CD4-positive, alpha-beta T cell (primary cell): ENCODE measurements around the gene ROBO4. TPM values are rescaled to one million over a fixed set of nuclear protein-coding genes. Genes with fewer than 3 reads are reported as not detected.
A peak's percentile ranks its signal among the peaks of the same experiment; 100 is the strongest.

Experiments
- ATAC-seq: fragments of 200-7000 bp; cut with Tn5 transposase; one replicate; pipeline ENCODE4 v1.10.0; 2022; ENCODE audit warnings: mild to moderate bottlenecking; ENCODE audit not compliant: poor library complexity
- CTCF ChIA-PET: fragments of 350-600 bp; sonication (Branson Sonifier 250); formaldehyde crosslinking; loops from one replicate; lab custom pipeline; 2021; ENCODE audit warnings: antibody characterized with exemption, inconsistent platforms; lab: Charles Lee
- POLR2A ChIA-PET: fragments of 350-600 bp; sonication (Branson Sonifier 250); formaldehyde crosslinking; loops from one replicate; lab custom pipeline; 2021; ENCODE audit warnings: antibody characterized with exemption, inconsistent platforms; lab: Charles Lee
- DNase-seq, 14 experiments: peaks; one replicate each; pipeline ENCODE4 v3.0.0-alpha.2; 2013 to 2020; ENCODE audit warnings: mixed read lengths in 2 of 14
- H3K27ac ChIP-seq, 2 donors: one replicate each; pipeline versions ENCODE4 v1.5.1 to v1.7.0; 2013; ENCODE audit warnings: low read length in 2 of 2, low read depth in 1 of 2, mild to moderate bottlenecking in 1 of 2
- H3K27me3 ChIP-seq, 2 experiments: 1 replicate in 1 of 2; 2 replicates in 1 of 2; pipeline versions ENCODE4 v1.6.1 to v1.7.0; 2013; ENCODE audit warnings: low read length in 2 of 2, control low read depth in 1 of 2, mild to moderate bottlenecking in 1 of 2, moderate library complexity in 1 of 2; ENCODE audit not compliant: insufficient read depth in 2 of 2, control insufficient read depth in 1 of 2
- H3K36me3 ChIP-seq: one replicate; pipeline ENCODE4 v1.6.1; 2013; ENCODE audit warnings: low read length, control low read depth; ENCODE audit not compliant: insufficient read depth
- H3K4me1 ChIP-seq: one replicate; pipeline ENCODE4 v1.6.1; 2013; ENCODE audit warnings: low read length, control low read depth; ENCODE audit not compliant: insufficient read depth
- H3K4me3 ChIP-seq: one replicate; pipeline ENCODE4 v1.5.1; 2013; ENCODE audit warnings: mild to moderate bottlenecking, low read length, moderate library complexity
- H3K9me3 ChIP-seq, 2 experiments: 1 replicate in 1 of 2; 2 replicates in 1 of 2; pipeline versions ENCODE4 v1.6.1 to v1.7.0; 2013; ENCODE audit warnings: low read length in 2 of 2, mild to moderate bottlenecking in 2 of 2, control low read depth in 1 of 2, moderate library complexity in 1 of 2; ENCODE audit not compliant: control insufficient read depth in 1 of 2, insufficient read depth in 1 of 2
- H3K27ac Mint-ChIP-seq: one replicate; pipeline ENCODE4 v1.8.0; 2020; ENCODE audit warnings: mixed read lengths
- H3K27me3 Mint-ChIP-seq: one replicate; pipeline ENCODE4 v1.8.0; 2021; ENCODE audit warnings: mixed read lengths
- H3K36me3 Mint-ChIP-seq: one replicate; pipeline ENCODE4 v1.8.0; 2021; ENCODE audit warnings: low read depth, mixed read lengths
- H3K4me1 Mint-ChIP-seq: one replicate; pipeline ENCODE4 v1.8.0; 2021; ENCODE audit warnings: low read depth, mixed read lengths
- H3K4me3 Mint-ChIP-seq: one replicate; pipeline ENCODE4 v1.8.0; 2020; ENCODE audit warnings: mild to moderate bottlenecking, mixed read lengths
- H3K9me3 Mint-ChIP-seq: one replicate; pipeline ENCODE4 v1.8.0; 2020; ENCODE audit warnings: mixed read lengths
- intact Hi-C, 2 experiments: fragments of 100-400 bp; cut with DNase I in 1 of 2; cut with micrococcal nuclease in 1 of 2; formaldehyde crosslinking; loops; one replicate each; pipeline versions ENCODE4 v1.15.1 to v1.9.0; 2023 to 2025; cut with DNase I, micrococcal nuclease
- total RNA-seq, 174 experiments: library from RNA in 2 of 174; stranded (reverse) in 2 of 174; gene quantifications; one replicate each; pipeline ENCODE4 v1.2.3 and lab custom pipeline; 2021 to 2026
- TF ChIP-seq, protein P1 (sequence below): fragments of 200-600 bp; IDR thresholded peaks from one replicate; pipeline ENCODE4 v1.8.0; 2022; ENCODE audit warnings: antibody characterized with exemption, mild to moderate bottlenecking

ROBO4 gene
- total RNA-seq, 2 experiments from 2014 or later, result not detected

DNA sequence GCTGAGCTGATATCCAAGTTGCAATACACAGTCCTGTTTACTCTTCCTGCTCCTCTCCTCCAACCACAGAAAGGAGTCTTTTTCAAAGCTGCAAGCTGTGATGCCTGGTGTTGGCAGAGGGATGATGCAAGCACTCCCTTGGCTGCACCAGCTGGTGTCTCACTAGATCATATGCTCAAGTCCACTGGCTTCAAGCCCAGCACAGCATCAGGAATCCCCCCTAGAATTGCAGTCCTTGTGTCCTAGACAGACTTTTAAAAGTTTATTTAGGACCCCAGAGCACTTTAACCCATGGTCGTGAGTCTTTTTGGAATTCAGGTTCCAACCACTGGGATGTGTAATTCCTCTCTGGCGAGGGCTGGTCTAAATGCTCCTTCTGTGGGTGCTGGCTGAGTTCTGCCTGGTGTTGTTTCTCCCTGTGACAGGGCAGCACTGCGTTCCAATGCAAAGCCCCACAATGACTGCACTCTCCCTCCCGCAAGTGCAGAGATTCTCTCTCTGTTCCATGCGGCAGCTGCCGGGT lies 19.5 kb upstream of the ROBO4 start:
- intact Hi-C loops, result loop anchor here in 1 of 2 experiments (5.0 kb wide), 1 partner anchor 225 kb away; no protein-coding TSS in a partner anchor
- POLR2A ChIA-PET, result no interaction called here
- CTCF ChIA-PET, result no interaction called here

DNA sequence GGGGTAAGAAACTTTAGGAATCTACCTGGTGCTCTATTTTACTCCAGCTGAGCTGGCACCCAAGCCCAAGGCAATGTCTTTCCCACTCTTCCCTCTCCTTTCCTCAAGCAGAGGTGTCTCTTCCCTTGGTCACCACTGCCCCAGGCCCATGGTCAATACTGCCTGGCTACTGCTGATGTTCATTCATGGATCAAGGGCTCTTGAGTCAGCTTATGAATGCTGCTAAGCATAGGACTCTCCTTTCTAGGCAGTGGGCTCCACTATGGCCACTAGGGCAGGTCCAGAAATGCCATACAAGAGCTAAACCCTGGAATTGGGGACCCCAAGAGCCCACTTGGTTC lies 18.7 kb upstream of the ROBO4 start:
- Histone ChIP-seq H3K4me3 (no peak overlapping the region), H3K27ac (no peak overlapping the region), H3K27me3 (no peaks in the 10 kb centered on the region), H3K9me3 (peaks cover 0 to 4% of the 10 kb centered on the region in 2 experiments), H3K36me3 (no peaks in the 10 kb centered on the region), H3K4me1 (peaks cover 11% of the 10 kb centered on the region)
- no peak for DNase-seq
- ChIA-PET POLR2A (no interaction called here), CTCF (no interaction called here)
- Mint-ChIP-seq H3K4me1 (peaks cover 4% of the 10 kb centered on the region), H3K36me3 (no peaks in the 10 kb centered on the region), H3K4me3 (no peak overlapping the region), H3K9me3 (peaks cover 3% of the 10 kb centered on the region), H3K27me3 (peaks cover 5% of the 10 kb centered on the region), H3K27ac (no peak overlapping the region)
- TF ChIP-seq, protein P1, sequence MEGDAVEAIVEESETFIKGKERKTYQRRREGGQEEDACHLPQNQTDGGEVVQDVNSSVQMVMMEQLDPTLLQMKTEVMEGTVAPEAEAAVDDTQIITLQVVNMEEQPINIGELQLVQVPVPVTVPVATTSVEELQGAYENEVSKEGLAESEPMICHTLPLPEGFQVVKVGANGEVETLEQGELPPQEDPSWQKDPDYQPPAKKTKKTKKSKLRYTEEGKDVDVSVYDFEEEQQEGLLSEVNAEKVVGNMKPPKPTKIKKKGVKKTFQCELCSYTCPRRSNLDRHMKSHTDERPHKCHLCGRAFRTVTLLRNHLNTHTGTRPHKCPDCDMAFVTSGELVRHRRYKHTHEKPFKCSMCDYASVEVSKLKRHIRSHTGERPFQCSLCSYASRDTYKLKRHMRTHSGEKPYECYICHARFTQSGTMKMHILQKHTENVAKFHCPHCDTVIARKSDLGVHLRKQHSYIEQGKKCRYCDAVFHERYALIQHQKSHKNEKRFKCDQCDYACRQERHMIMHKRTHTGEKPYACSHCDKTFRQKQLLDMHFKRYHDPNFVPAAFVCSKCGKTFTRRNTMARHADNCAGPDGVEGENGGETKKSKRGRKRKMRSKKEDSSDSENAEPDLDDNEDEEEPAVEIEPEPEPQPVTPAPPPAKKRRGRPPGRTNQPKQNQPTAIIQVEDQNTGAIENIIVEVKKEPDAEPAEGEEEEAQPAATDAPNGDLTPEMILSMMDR, result no peak
- ATAC-seq, result no peak
- intact Hi-C loops, result loop anchor here in 1 of 2 experiments (5.0 kb wide), 1 partner anchor 226 kb away; no protein-coding TSS in a partner anchor

More for the DNA sequence above, 19.5 kb upstream of the ROBO4 start:
- DNase-seq (no peak), ATAC-seq (no peak)
- no peak overlapping the region for H3K4me3 Mint-ChIP-seq
- H3K4me3 ChIP-seq, result no peak overlapping the region
- TF ChIP-seq, protein P1, result no peak
- no peaks in the 10 kb centered on the region for H3K9me3 Mint-ChIP-seq
- H3K27me3 ChIP-seq, result no peaks in the 10 kb centered on the region
- no peak overlapping the region for H3K27ac ChIP-seq
- peaks cover 12% of the 10 kb centered on the region for H3K4me1 Mint-ChIP-seq
- H3K27ac Mint-ChIP-seq, result no peak overlapping the region
- no peaks in the 10 kb centered on the region for H3K36me3 ChIP-seq
- H3K9me3 ChIP-seq, result peaks cover 0 to 2% of the 10 kb centered on the region in 2 experiments
- H3K27me3 Mint-ChIP-seq, result no peaks in the 10 kb centered on the region
- no peaks in the 10 kb centered on the region for H3K36me3 Mint-ChIP-seq
- H3K4me1 ChIP-seq, result peaks cover 14% of the 10 kb centered on the region

DNA sequence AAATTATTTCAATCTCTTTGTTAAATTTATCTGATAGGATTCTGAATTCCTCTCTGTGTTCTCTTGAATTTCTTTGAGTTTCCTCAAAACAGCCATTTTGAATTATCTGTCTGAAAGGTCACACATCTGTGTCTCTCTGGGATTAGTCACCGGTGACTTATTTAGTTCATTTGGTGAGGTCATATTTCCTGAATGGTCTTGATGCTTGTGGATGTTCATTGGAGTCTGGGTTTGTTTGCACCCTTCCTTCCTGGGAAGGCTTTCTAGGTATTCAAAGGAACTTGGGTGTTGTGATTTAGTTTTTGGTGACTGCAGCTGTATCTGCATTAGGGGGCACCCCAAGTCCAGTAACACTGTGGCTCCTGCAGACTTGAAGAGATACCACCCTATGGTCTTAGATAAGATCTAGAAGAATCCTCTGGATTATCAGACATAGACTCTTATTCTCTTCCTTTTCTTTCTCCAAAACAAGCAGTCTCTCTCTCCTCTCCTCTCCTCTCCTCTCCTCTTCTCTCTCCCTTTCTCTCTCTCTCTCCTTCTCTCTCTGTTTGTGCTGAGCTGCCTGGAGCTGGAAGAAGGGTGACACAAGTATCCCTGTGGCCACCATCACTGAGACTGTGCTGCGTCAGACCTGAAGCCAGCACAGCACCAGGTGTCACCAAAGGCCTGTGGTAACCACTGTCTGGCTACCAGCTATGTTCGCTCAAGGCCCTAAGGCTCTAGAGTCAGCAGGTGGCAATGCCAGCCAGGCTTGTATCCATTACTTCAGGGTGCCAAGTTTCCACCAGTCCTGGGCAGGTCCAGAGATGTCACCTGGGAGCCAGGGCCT lies 18.1 kb upstream of the ROBO4 start:
- H3K4me1 Mint-ChIP-seq, result peaks cover 2% of the 10 kb centered on the region
- H3K4me3 Mint-ChIP-seq, result no peak overlapping the region
- POLR2A ChIA-PET, result no interaction called here
- H3K27me3 ChIP-seq, result peaks cover 0 to 4% of the 10 kb centered on the region in 2 experiments
- H3K36me3 ChIP-seq, result no peaks in the 10 kb centered on the region
- CTCF ChIA-PET, result no interaction called here
- intact Hi-C loops, result loop anchor here in 1 of 2 experiments (5.0 kb wide), 1 partner anchor 227 kb away; no protein-coding TSS in a partner anchor
- no peak overlapping the region for H3K27ac Mint-ChIP-seq
- peak in 4 of 14 experiments; percentile 5 to 41 (median 10) for DNase-seq
- H3K9me3 Mint-ChIP-seq, result peaks cover 3% of the 10 kb centered on the region
- H3K27ac ChIP-seq, result no peak overlapping the region
- TF ChIP-seq, protein P1, result no peak
- no peak for ATAC-seq
- peaks cover 7% of the 10 kb centered on the region for H3K4me1 ChIP-seq
- H3K36me3 Mint-ChIP-seq, result no peaks in the 10 kb centered on the region
- peaks cover 0 to 4% of the 10 kb centered on the region in 2 experiments for H3K9me3 ChIP-seq
- H3K4me3 ChIP-seq, result no peak overlapping the region
- H3K27me3 Mint-ChIP-seq, result peaks cover 5% of the 10 kb centered on the region
